ENCODE measurements around the gene XCR1. TPM values are rescaled to one million over a fixed set of nuclear protein-coding genes. Genes with fewer than 3 reads are reported as not detected.

The XCR1 gene
- total and polyA plus RNA-seq, 9 of the 15 experiments (the other 6 are each of a cell fraction or from before 2014, with no cell fraction given) = not detected

- TF ChIP-seq CUX1 (CRISPR knock-in tag; IDR thresholded peaks at IDR 0.05) = peak; percentile 48; the same call in 1 of the 2 replicates
- TF ChIP-seq ZNF23 (CRISPR knock-in tag; IDR thresholded peaks at IDR 0.05) = no peak
- peak; percentile 56; the same call in 1 of the 2 replicates for TF ChIP-seq GMEB1 (CRISPR knock-in tag; IDR thresholded peaks at IDR 0.05)
- no peak for TF ChIP-seq CHAMP1 (IDR thresholded peaks at IDR 0.05)
- TF ChIP-seq MAFK (IDR thresholded peaks at IDR 0.05; ENCODE audit: low read length) = no peak
- TF ChIP-seq ASH1L (IDR thresholded peaks at IDR 0.05; ENCODE audit: borderline replicate concordance, low read depth, partially characterized antibody) = no peak
- TF ChIP-seq CREM (IDR thresholded peaks at IDR 0.05; ENCODE audit: low read depth) = peak; percentile 94
- no peak for TF ChIP-seq RHOXF2B (CRISPR knock-in tag; conservative IDR thresholded peaks at IDR 0.05)
- TF ChIP-seq TAF7 (tag; IDR thresholded peaks at IDR 0.05) = peak; percentile 63
- no peak for TF ChIP-seq DACH1 (IDR thresholded peaks at IDR 0.05; ENCODE audit: partially characterized antibody)
- TF ChIP-seq ZBTB34 (CRISPR knock-in tag; IDR thresholded peaks at IDR 0.05) = no peak
- no peak for TF ChIP-seq MEF2D (tag; conservative IDR thresholded peaks at IDR 0.05; ENCODE audit: low read depth)
- no peak for TF ChIP-seq FOXO4 (CRISPR knock-in tag; IDR thresholded peaks at IDR 0.05)
- TF ChIP-seq XRCC5 (IDR thresholded peaks at IDR 0.05; ENCODE audit: low read depth, low read length) = no peak; the same call in 1 of the 2 replicates
- TF ChIP-seq EHMT2 (IDR thresholded peaks at IDR 0.05) = no peak
Observed at GRCh38 chr3:45995236-45996192, 31.8 kb downstream of the XCR1 start, which contains the start of gene FYCO1 (continued).

All from K562 (cell line).